ENCODE data around the gene ZFYVE21. TPM values are rescaled to one million over a fixed set of nuclear protein-coding genes. Genes with fewer than 3 reads are reported as not detected.

Gene ZFYVE21
- total RNA-seq, 1 donor from 2014 or later: 76.1 TPM

DNA sequence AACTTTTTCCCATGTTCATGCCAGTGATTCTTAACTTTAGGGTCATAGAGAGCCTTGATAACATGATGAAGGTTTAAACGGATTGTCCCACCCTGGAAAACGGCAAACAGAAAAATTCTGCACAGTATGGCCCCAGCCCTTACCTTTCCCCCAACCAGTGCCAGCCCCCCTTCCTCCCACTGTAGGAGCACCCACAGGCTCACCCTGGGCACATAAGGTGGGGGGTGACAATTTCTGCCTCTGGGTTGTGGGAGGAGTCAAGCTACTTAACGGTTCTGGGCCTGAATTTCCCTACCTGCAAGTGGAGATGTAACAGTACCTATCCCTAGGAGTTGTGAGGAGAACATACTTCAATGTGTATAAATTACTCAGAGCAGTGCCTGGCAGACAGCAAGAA is 18.4 kb upstream of the ZFYVE21 start:
- TF ChIP-seq, protein P1, sequence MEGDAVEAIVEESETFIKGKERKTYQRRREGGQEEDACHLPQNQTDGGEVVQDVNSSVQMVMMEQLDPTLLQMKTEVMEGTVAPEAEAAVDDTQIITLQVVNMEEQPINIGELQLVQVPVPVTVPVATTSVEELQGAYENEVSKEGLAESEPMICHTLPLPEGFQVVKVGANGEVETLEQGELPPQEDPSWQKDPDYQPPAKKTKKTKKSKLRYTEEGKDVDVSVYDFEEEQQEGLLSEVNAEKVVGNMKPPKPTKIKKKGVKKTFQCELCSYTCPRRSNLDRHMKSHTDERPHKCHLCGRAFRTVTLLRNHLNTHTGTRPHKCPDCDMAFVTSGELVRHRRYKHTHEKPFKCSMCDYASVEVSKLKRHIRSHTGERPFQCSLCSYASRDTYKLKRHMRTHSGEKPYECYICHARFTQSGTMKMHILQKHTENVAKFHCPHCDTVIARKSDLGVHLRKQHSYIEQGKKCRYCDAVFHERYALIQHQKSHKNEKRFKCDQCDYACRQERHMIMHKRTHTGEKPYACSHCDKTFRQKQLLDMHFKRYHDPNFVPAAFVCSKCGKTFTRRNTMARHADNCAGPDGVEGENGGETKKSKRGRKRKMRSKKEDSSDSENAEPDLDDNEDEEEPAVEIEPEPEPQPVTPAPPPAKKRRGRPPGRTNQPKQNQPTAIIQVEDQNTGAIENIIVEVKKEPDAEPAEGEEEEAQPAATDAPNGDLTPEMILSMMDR (IDR thresholded peaks at IDR 0.05; ENCODE audit: insufficient read depth, low read length, severe bottlenecking): no peak
- Histone ChIP-seq H3K4me3 (ENCODE audit: low read depth, low read length) (no peak overlapping the region), H3K27me3 (ENCODE audit: control insufficient read depth, insufficient read depth, low read length) (no peaks in the 10 kb centered on the region), H3K36me3 (ENCODE audit: control insufficient read depth, insufficient read depth, low read length) (peaks cover 41% of the 10 kb centered on the region)
- DNase-seq (ENCODE audit: low read depth) (no peak), FAIRE-seq (no peak)

DNA sequence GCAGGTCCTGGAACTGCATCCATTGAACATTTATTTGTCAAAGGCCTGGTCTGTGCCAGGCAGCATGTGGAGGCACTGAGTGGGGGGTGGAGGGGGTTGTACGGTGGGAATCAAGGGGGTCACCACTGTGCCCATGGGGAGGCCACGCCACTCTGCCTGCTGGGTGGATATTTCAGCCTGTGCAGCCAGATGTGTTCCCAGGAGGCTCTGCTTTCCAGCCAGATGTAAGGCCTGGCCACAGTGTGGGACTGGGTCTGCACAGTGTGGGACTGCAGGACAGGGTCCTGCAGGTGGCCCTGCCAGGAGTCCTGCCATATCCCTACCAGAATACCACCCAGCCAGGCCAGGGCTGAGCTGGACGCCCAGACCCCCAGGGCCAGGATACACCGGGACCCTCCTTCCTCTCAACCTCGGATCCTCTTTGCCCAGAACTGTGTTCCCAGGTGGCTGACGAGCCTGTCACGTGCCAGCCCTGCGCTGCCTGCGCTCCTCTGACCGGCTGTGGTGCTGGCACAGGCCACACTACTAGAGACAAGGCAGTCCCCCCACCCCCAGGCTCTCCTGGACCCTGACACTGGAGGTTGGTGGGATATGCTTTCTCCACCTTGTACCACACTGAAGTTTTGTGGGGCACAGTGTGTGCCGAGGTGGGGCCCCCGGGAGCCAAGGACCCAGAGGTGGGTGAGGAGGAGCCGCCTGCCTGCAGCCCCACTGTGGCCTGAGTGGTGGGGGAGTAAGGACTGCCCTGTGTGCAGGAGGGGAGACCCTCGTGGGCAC is 17.8 kb upstream of the ZFYVE21 start:
- FAIRE-seq (no peak), DNase-seq (ENCODE audit: low read depth) (no peak)
- H3K36me3 ChIP-seq (ENCODE audit: control insufficient read depth, insufficient read depth, low read length): peaks cover 40% of the 10 kb centered on the region
- TF ChIP-seq, protein P1 (IDR thresholded peaks at IDR 0.05; ENCODE audit: insufficient read depth, low read length, severe bottlenecking): no peak
- H3K27me3 ChIP-seq (ENCODE audit: control insufficient read depth, insufficient read depth, low read length): no peaks in the 10 kb centered on the region
- H3K4me3 ChIP-seq (ENCODE audit: low read depth, low read length): no peak overlapping the region

DNA sequence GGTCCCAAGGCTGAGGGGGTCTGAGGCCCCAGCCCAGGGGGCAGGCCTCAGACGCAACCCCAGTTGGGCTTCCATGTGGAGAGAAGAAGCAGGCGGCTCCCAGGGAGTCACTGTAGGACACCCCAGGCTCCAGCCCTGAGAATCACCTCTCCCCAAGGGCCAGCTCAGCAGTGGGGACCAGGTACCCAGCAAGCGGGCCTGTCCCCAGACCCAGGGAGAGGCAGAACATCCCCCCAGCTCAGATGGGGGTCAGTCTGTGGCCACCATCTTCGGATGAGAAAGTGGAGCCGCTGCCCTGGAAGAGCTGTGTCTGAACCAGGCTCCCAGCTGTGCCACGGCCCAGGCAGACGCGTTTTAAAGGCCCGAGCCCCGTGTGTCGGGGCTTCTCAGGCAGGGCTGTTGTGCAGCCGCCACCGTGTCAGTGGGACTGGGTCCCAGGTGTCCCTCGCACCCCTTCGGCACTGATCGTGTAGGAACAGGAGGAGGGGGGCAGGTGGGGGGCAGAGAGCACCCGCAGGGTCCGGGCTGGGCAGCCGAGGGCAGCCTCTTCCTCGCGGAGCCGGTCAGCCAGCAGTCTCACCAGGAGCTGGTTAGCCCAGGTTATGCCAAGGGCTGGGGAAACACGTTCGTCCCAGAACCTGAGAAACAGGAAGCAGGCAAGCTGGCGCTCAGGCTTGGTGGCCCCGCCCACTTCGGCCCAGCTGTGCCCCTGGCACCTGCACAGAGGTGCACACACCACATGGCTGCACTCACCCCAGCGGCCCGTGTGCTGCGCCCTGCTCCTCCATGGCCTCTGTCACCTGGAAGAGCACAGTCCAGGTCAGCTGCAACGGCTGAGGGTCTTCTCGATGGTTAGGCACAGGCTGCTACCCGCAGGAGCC is 17.0 kb upstream of the ZFYVE21 start:
- DNase-seq (ENCODE audit: low read depth): peak; percentile 47
- no peak overlapping the region for H3K4me3 ChIP-seq (ENCODE audit: low read depth, low read length)
- peaks cover 39% of the 10 kb centered on the region for H3K36me3 ChIP-seq (ENCODE audit: control insufficient read depth, insufficient read depth, low read length)
- FAIRE-seq: no peak
- TF ChIP-seq, protein P1 (IDR thresholded peaks at IDR 0.05; ENCODE audit: insufficient read depth, low read length, severe bottlenecking): no peak
- H3K27me3 ChIP-seq (ENCODE audit: control insufficient read depth, insufficient read depth, low read length): no peaks in the 10 kb centered on the region

DNA sequence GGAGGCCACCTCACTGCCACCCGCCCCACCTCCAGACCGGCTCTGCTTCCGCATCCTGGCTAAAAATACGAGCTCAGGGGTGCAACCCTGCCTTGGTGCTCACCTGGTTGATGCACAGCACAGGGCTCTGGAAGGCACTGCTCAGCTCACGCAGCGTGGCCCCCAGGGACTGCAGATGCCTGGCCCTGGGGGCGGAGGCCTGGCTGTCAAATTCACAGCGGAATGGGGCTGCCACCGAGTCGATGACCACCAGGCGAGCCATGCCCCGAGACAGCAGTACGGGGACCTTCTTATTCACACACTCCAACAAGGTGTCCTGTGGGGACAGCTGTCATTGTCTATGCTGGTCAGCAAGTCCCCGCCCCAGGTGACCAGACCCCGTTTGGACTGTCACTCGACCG is 16.3 kb upstream of the ZFYVE21 start:
- peaks cover 35% of the 10 kb centered on the region for H3K36me3 ChIP-seq (ENCODE audit: control insufficient read depth, insufficient read depth, low read length)
- H3K4me3 ChIP-seq (ENCODE audit: low read depth, low read length): no peak overlapping the region
- no peaks in the 10 kb centered on the region for H3K27me3 ChIP-seq (ENCODE audit: control insufficient read depth, insufficient read depth, low read length)
- FAIRE-seq (no peak), DNase-seq (ENCODE audit: low read depth) (no peak)
- TF ChIP-seq, protein P1 (IDR thresholded peaks at IDR 0.05; ENCODE audit: insufficient read depth, low read length, severe bottlenecking): no peak

DNA sequence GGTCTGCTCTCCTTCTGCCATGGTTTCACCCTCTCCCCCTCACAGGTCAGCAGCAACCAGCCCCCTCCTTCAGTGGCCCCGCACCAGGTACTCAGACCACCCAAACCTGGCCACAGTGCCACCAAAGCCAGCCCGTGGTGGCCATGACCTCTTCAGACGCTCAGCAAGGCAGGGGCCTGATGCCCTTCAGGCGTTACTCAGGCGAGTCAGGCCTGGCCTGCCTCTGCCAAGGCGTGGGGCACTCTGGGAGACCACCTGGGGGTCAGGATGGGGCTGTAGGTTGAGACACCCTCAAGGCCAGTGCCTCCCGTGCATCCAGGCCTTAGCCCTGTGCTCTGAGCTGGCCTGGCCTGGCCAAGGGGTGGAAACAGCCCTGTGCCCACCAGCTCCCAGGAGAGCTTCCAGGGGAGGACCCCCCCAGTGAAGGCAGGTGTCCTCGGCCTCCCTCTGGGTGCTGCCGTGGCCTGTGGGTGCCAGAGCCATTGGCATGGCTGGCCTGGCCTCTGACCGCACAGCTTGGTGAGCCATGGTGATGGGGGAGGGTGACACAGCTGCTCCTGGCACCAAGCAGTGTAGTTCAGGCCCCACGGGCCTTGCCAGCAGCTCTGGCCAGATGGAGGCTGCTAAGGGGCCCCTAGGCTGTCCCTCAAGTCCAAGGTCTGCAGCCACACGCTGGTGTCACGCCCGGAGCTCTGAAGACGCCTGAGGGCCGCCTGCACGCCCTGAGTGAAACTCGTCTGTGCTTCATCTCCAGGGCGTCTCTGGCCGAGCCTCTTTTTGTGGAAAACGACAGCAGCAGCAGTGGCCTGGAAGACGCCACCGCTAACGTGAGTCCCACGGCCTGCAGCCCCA is 15.5 kb upstream of the ZFYVE21 start:
- TF ChIP-seq, protein P1 (IDR thresholded peaks at IDR 0.05; ENCODE audit: insufficient read depth, low read length, severe bottlenecking): no peak
- FAIRE-seq (no peak), DNase-seq (ENCODE audit: low read depth) (no peak)
- Histone ChIP-seq H3K27me3 (ENCODE audit: control insufficient read depth, insufficient read depth, low read length) (no peaks in the 10 kb centered on the region), H3K36me3 (ENCODE audit: control insufficient read depth, insufficient read depth, low read length) (peaks cover 29% of the 10 kb centered on the region), H3K4me3 (ENCODE audit: low read depth, low read length) (no peak overlapping the region)
